ENCODE results near the gene PRMT1. TPM values are rescaled to one million over a fixed set of nuclear protein-coding genes. Genes with fewer than 3 reads are reported as not detected.

The PRMT1 gene
- total and polyA plus RNA-seq, 4 donors = 35.1 to 67.2 (median 53.8) TPM

DNA sequence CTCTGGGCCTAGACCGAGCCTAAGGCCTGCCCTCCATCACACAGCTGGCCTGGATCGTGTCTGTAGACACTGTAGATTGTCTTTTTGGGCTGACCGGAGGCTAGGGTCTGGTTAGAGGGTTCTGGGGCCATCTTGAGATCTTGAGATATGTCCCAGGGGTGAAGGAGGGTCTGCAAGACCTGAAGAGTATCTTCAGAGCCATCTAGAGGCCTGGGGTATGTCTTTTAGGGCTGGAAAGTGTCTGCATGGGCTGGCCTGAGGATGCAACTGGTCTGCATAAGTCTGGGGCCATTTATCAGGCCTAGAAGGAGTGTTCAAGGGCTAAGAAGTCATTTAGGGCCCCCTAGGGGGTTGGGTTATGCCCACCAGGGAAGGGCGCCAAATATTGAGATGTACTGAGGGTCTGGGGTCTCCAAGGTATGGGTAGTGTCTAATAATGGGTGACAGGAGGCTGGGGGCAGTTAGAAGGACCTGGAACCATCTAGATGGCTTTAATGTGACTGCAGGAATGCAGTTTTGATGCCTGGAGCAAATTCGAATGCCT, 34.5 kb upstream of the PRMT1 start:
- H3K36me3 ChIP-seq (ENCODE audit: control insufficient read depth in 4 of 4, insufficient read depth in 3 of 4, low read depth in 1 of 4, low read length in 3 of 4) = peaks cover 2 to 9% (median 7%) of the 10 kb centered on the region in 4 donors
- no peak for DNase-seq (ENCODE audit: low spot score)
- H3K27me3 ChIP-seq (ENCODE audit: control insufficient read depth in 4 of 4, insufficient read depth in 4 of 4, low read length in 3 of 4) = no peaks in the 10 kb centered on the region
- H3K4me3 ChIP-seq (ENCODE audit: low read depth in 1 of 3, low read length in 3 of 3) = peak overlapping the region; percentile 76 to 99 (median 81)
- WGBS = 10% methylated on average over 5 of the region's 5 CpGs
- H3K9me3 ChIP-seq (ENCODE audit: control insufficient read depth in 4 of 4, low read length in 3 of 4) = no peaks in the 10 kb centered on the region
- TF ChIP-seq RAD21 (IDR thresholded peaks at IDR 0.05) (no peak), FOXA2 (IDR thresholded peaks at IDR 0.05) (no peak), TAF1 (conservative IDR thresholded peaks at IDR 0.05) (no peak), RXRA (IDR thresholded peaks at IDR 0.05) (no peak), YY1 (IDR thresholded peaks at IDR 0.05) (no peak), NR2F2 (IDR thresholded peaks at IDR 0.05) (no peak), HNF4A (conservative IDR thresholded peaks at IDR 0.05) (no peak), HNF4G (IDR thresholded peaks at IDR 0.05) (no peak), JUND (IDR thresholded peaks at IDR 0.05) (no peak), GABPA (IDR thresholded peaks at IDR 0.05 in 1 of 2, conservative IDR thresholded peaks at IDR 0.05 in 1 of 2) (no peak), SP1 (IDR thresholded peaks at IDR 0.05) (no peak), EGR1 (IDR thresholded peaks at IDR 0.05; ENCODE audit: low read depth in 2 of 2) (no peak)
- TF ChIP-seq, protein P1, sequence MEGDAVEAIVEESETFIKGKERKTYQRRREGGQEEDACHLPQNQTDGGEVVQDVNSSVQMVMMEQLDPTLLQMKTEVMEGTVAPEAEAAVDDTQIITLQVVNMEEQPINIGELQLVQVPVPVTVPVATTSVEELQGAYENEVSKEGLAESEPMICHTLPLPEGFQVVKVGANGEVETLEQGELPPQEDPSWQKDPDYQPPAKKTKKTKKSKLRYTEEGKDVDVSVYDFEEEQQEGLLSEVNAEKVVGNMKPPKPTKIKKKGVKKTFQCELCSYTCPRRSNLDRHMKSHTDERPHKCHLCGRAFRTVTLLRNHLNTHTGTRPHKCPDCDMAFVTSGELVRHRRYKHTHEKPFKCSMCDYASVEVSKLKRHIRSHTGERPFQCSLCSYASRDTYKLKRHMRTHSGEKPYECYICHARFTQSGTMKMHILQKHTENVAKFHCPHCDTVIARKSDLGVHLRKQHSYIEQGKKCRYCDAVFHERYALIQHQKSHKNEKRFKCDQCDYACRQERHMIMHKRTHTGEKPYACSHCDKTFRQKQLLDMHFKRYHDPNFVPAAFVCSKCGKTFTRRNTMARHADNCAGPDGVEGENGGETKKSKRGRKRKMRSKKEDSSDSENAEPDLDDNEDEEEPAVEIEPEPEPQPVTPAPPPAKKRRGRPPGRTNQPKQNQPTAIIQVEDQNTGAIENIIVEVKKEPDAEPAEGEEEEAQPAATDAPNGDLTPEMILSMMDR (IDR thresholded peaks at IDR 0.05; ENCODE audit: low read depth, low read length, missing input control) = no peak
- TF ChIP-seq, protein P2, sequence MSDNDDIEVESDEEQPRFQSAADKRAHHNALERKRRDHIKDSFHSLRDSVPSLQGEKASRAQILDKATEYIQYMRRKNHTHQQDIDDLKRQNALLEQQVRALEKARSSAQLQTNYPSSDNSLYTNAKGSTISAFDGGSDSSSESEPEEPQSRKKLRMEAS (IDR thresholded peaks at IDR 0.05) = no peak
- TF ChIP-seq, protein P3, sequence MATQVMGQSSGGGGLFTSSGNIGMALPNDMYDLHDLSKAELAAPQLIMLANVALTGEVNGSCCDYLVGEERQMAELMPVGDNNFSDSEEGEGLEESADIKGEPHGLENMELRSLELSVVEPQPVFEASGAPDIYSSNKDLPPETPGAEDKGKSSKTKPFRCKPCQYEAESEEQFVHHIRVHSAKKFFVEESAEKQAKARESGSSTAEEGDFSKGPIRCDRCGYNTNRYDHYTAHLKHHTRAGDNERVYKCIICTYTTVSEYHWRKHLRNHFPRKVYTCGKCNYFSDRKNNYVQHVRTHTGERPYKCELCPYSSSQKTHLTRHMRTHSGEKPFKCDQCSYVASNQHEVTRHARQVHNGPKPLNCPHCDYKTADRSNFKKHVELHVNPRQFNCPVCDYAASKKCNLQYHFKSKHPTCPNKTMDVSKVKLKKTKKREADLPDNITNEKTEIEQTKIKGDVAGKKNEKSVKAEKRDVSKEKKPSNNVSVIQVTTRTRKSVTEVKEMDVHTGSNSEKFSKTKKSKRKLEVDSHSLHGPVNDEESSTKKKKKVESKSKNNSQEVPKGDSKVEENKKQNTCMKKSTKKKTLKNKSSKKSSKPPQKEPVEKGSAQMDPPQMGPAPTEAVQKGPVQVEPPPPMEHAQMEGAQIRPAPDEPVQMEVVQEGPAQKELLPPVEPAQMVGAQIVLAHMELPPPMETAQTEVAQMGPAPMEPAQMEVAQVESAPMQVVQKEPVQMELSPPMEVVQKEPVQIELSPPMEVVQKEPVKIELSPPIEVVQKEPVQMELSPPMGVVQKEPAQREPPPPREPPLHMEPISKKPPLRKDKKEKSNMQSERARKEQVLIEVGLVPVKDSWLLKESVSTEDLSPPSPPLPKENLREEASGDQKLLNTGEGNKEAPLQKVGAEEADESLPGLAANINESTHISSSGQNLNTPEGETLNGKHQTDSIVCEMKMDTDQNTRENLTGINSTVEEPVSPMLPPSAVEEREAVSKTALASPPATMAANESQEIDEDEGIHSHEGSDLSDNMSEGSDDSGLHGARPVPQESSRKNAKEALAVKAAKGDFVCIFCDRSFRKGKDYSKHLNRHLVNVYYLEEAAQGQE (IDR thresholded peaks at IDR 0.05) = no peak
- TF ChIP-seq, protein P4, sequence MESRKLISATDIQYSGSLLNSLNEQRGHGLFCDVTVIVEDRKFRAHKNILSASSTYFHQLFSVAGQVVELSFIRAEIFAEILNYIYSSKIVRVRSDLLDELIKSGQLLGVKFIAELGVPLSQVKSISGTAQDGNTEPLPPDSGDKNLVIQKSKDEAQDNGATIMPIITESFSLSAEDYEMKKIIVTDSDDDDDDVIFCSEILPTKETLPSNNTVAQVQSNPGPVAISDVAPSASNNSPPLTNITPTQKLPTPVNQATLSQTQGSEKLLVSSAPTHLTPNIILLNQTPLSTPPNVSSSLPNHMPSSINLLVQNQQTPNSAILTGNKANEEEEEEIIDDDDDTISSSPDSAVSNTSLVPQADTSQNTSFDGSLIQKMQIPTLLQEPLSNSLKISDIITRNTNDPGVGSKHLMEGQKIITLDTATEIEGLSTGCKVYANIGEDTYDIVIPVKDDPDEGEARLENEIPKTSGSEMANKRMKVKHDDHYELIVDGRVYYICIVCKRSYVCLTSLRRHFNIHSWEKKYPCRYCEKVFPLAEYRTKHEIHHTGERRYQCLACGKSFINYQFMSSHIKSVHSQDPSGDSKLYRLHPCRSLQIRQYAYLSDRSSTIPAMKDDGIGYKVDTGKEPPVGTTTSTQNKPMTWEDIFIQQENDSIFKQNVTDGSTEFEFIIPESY (IDR thresholded peaks at IDR 0.05) = no peak
- peak overlapping the region; percentile 73 to 98 for H3K9ac ChIP-seq (ENCODE audit: low read depth in 1 of 2, low read length in 2 of 2)
- H3K4me1 ChIP-seq (ENCODE audit: control insufficient read depth in 4 of 4, insufficient read depth in 4 of 4, low read length in 3 of 4) = peaks cover 0 to 32% (median 17%) of the 10 kb centered on the region in 4 donors
- peak overlapping the region; percentile 70 to 84 for H3K27ac ChIP-seq (ENCODE audit: low read depth in 1 of 2, low read length in 2 of 2)

DNA sequence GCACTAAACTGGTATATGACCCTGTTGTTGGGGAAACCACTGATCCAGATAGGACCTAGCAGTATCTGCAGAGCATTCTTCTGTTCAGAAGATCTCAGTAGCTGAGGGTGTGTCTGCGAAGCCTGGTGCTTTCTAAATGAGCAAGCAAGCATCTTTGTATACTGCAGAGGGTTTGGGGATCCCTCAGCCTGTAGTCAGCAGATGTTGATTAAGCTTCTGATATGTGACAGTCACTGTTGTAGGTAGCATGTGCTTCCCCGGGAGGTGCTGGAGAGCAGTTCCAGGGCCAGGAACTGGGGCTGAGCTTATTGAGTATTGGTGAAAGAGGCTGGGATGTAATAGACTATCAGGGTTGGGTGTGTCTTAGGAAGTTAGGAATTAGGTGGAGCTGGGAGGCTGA, 33.6 kb upstream of the PRMT1 start:
- Histone ChIP-seq H3K9me3 (ENCODE audit: control insufficient read depth in 4 of 4, low read length in 3 of 4) (no peaks in the 10 kb centered on the region), H3K4me3 (ENCODE audit: low read depth in 1 of 3, low read length in 3 of 3) (no peak overlapping the region), H3K4me1 (ENCODE audit: control insufficient read depth in 4 of 4, insufficient read depth in 4 of 4, low read length in 3 of 4) (peaks cover 0 to 32% (median 16%) of the 10 kb centered on the region in 4 donors), H3K27me3 (ENCODE audit: control insufficient read depth in 4 of 4, insufficient read depth in 4 of 4, low read length in 3 of 4) (no peaks in the 10 kb centered on the region), H3K36me3 (ENCODE audit: control insufficient read depth in 4 of 4, insufficient read depth in 3 of 4, low read depth in 1 of 4, low read length in 3 of 4) (peaks cover 2 to 9% (median 7%) of the 10 kb centered on the region in 4 donors), H3K27ac (ENCODE audit: low read depth in 1 of 2, low read length in 2 of 2) (no peak overlapping the region), H3K9ac (ENCODE audit: low read depth in 1 of 2, low read length in 2 of 2) (peak overlapping the region in 1 of 2 donors; percentile 98)
- DNase-seq (ENCODE audit: low spot score) = no peak
- WGBS = 88% methylated on average over 2 of the region's 2 CpGs
- TF ChIP-seq, protein P5, sequence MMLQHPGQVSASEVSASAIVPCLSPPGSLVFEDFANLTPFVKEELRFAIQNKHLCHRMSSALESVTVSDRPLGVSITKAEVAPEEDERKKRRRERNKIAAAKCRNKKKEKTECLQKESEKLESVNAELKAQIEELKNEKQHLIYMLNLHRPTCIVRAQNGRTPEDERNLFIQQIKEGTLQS (IDR thresholded peaks at IDR 0.05) = no peak
- TF ChIP-seq GABPA (IDR thresholded peaks at IDR 0.05 in 1 of 2, conservative IDR thresholded peaks at IDR 0.05 in 1 of 2) (no peak), EGR1 (IDR thresholded peaks at IDR 0.05; ENCODE audit: low read depth in 2 of 2) (no peak), HNF4G (IDR thresholded peaks at IDR 0.05) (no peak), FOXA2 (IDR thresholded peaks at IDR 0.05) (no peak), YY1 (IDR thresholded peaks at IDR 0.05) (no peak), HNF4A (conservative IDR thresholded peaks at IDR 0.05) (no peak)
- TF ChIP-seq, protein P4 (IDR thresholded peaks at IDR 0.05) = no peak
- TF ChIP-seq, protein P2 (IDR thresholded peaks at IDR 0.05) = no peak
- TF ChIP-seq, protein P3 (IDR thresholded peaks at IDR 0.05) = no peak

Data from liver (tissue), 9 donors.